ENCODE data around the gene CASP8. TPM values are rescaled to one million over a fixed set of nuclear protein-coding genes. Genes with fewer than 3 reads are reported as not detected.
A peak's percentile ranks its signal among the peaks of the same experiment; 100 is the strongest.

CASP8 gene
- total and polyA plus RNA-seq, 2 of the 13 experiments (the other 11 are each of a cell fraction or from before 2014, with no cell fraction given) = 25.0 to 52.8 TPM

DNA sequence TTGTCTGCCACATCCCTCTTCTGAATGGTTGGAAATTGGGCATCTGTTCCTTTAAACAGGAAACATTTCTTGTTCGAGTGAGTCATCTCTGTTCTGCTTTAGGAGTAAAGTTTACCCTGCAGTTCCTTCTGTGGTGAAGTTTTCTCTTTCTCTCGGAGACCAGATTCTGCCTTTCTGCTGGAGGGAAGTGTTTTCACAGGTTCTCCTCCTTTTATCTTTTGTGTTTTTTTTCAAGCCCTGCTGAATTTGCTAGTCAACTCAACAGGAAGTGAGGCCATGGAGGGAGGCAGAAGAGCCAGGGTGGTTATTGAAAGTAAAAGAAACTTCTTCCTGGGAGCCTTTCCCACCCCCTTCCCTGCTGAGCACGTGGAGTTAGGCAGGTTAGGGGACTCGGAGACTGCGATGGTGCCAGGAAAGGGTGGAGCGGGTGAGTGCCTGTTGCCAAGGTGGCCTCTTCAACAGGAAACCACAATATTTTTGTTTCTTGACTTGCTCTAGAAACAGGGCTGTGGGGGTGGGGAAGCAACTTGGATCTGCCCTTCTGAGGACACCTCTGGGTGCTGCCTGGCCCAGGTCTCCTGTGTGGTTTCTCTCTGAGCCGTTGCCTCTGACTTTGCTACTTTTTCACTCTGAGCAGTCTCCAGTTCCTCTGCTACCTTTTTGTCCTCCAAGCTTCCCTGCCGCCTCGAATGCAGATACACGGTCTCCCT lies 2.2 kb upstream of the CASP8 start (continued):
- TF ChIP-seq FOSL2 (CRISPR knock-in tag; IDR thresholded peaks at IDR 0.05) (peak; percentile 89), ZSCAN22 (CRISPR knock-in tag; IDR thresholded peaks at IDR 0.05) (no peak), HNF1B (CRISPR knock-in tag; IDR thresholded peaks at IDR 0.05) (peak; percentile 62; the same call in 1 of the 2 replicates), NFYB (CRISPR knock-in tag; IDR thresholded peaks at IDR 0.05) (no peak), SOX6 (IDR thresholded peaks at IDR 0.05) (no peak), SOX6 (CRISPR knock-in tag; IDR thresholded peaks at IDR 0.05) (peak; percentile 59; the same call in 1 of the 2 replicates), FOXO1 (CRISPR knock-in tag; IDR thresholded peaks at IDR 0.05) (0 out of 2 replicates have a peak, but pooled peaks have one; percentile 17), ZNF331 (CRISPR knock-in tag; IDR thresholded peaks at IDR 0.05) (0 out of 2 replicates have a peak, but pooled peaks have one; percentile 19), ZNF180 (CRISPR knock-in tag; IDR thresholded peaks at IDR 0.05; ENCODE audit: borderline replicate concordance, low read depth) (no peak), RBFOX2 (IDR thresholded peaks at IDR 0.05; ENCODE audit: low read depth, low read length) (peak; percentile 53), NR3C1 (CRISPR knock-in tag; IDR thresholded peaks at IDR 0.05) (no peak), ZNF562 (CRISPR knock-in tag; IDR thresholded peaks at IDR 0.05; ENCODE audit: borderline replicate concordance) (no peak), THAP11 (CRISPR knock-in tag; IDR thresholded peaks at IDR 0.05) (peak; percentile 43; the same call in 1 of the 2 replicates), DNMT1 (CRISPR knock-in tag; IDR thresholded peaks at IDR 0.05) (no peak), GMEB1 (CRISPR knock-in tag; IDR thresholded peaks at IDR 0.05; ENCODE audit: borderline replicate concordance) (no peak; the same call in 1 of the 2 replicates), ZNF333 (CRISPR knock-in tag; IDR thresholded peaks at IDR 0.05; ENCODE audit: borderline replicate concordance) (no peak), MEF2D (CRISPR knock-in tag; IDR thresholded peaks at IDR 0.05) (peak; percentile 38; the same call in 1 of the 2 replicates)
- TF ChIP-seq, protein P1, sequence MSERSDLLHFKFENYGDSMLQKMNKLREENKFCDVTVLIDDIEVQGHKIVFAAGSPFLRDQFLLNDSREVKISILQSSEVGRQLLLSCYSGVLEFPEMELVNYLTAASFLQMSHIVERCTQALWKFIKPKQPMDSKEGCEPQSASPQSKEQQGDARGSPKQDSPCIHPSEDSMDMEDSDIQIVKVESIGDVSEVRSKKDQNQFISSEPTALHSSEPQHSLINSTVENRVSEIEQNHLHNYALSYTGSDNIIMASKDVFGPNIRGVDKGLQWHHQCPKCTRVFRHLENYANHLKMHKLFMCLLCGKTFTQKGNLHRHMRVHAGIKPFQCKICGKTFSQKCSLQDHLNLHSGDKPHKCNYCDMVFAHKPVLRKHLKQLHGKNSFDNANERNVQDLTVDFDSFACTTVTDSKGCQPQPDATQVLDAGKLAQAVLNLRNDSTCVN (CRISPR knock-in tag; IDR thresholded peaks at IDR 0.05; ENCODE audit: borderline replicate concordance) = peak; percentile 66; the same call in 1 of the 2 replicates
- TF ChIP-seq, protein P2, sequence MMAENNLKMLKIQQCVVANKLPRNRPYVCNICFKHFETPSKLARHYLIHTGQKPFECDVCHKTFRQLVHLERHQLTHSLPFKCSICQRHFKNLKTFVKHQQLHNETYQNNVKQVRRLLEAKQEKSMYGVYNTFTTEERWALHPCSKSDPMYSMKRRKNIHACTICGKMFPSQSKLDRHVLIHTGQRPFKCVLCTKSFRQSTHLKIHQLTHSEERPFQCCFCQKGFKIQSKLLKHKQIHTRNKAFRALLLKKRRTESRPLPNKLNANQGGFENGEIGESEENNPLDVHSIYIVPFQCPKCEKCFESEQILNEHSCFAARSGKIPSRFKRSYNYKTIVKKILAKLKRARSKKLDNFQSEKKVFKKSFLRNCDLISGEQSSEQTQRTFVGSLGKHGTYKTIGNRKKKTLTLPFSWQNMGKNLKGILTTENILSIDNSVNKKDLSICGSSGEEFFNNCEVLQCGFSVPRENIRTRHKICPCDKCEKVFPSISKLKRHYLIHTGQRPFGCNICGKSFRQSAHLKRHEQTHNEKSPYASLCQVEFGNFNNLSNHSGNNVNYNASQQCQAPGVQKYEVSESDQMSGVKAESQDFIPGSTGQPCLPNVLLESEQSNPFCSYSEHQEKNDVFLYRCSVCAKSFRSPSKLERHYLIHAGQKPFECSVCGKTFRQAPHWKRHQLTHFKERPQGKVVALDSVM (CRISPR knock-in tag; IDR thresholded peaks at IDR 0.05) = 0 out of 2 replicates have a peak, but pooled peaks have one; percentile 13

Data from HepG2 (cell line).